Panc1 (cell line): ENCODE measurements around the gene KIAA1217. TPM values are rescaled to one million over a fixed set of nuclear protein-coding genes. Genes with fewer than 3 reads are reported as not detected.

Source experiments
- ATAC-seq: fragments of 200-7000 bp; cut with Tn5 transposase; 2 replicates; pipeline ENCODE4 v1.9.1; 2020; ENCODE audit warnings: mild to moderate bottlenecking, moderate library complexity
- BruUV-seq: library from RNA; stranded (reverse); fragments of 400-500 nt; replicated peaks from 2 replicates; lab custom pipeline; 2021; lab: Mats Ljungman, UMichigan
- CTCF ChIA-PET: fragments of 300-600 bp; sonication (Branson Sonifier 250); formaldehyde crosslinking; loops from one replicate; lab custom pipeline; 2022; ENCODE audit warnings: antibody characterized with exemption; lab: Charles Lee
- POLR2A ChIA-PET: fragments of 300-600 bp; sonication (Branson Sonifier 250); formaldehyde crosslinking; loops from one replicate; lab custom pipeline; 2022; ENCODE audit warnings: antibody characterized with exemption; lab: Charles Lee
- DNase-seq: peaks from one replicate; pipeline ENCODE4 v3.0.0-alpha.2; 2010; ENCODE audit warnings: low read depth, low spot score
- H3K27ac ChIP-seq: 2 replicates; pipeline ENCODE4 v1.5.1; 2011; ENCODE audit warnings: mild to moderate bottlenecking, low read length, inconsistent platforms
- H3K27me3 ChIP-seq: fragments of 200-500 bp; sonication (Bioruptor generic); 2 replicates; pipeline ENCODE4 v1.6.0; 2014; ENCODE audit warnings: low read length, inconsistent platforms; ENCODE audit not compliant: control insufficient read depth, insufficient read depth
- H3K36me3 ChIP-seq: fragments of 200-500 bp; sonication (Bioruptor generic); 2 replicates; pipeline ENCODE4 v1.5.1; 2014; ENCODE audit warnings: inconsistent platforms, mild to moderate bottlenecking, low read length, moderate library complexity; ENCODE audit not compliant: control insufficient read depth, insufficient read depth
- H3K4me1 ChIP-seq: 2 replicates; pipeline ENCODE4 v1.5.1; 2011; ENCODE audit warnings: inconsistent platforms, mild to moderate bottlenecking, low read length, moderate library complexity; ENCODE audit not compliant: control insufficient read depth, insufficient read depth
- H3K4me3 ChIP-seq, 2 experiments: 2 replicates each; pipeline ENCODE4 v1.5.1; 2011 to 2012; ENCODE audit warnings: low read depth in 2 of 2, low read length in 2 of 2, mild to moderate bottlenecking in 2 of 2, inconsistent platforms in 1 of 2, moderate library complexity in 1 of 2
- H3K9me3 ChIP-seq: fragments of 200-500 bp; sonication (Bioruptor generic); 2 replicates; pipeline ENCODE4 v1.5.1; 2014; ENCODE audit warnings: low read depth, mild to moderate bottlenecking, inconsistent platforms, low read length, moderate library complexity; ENCODE audit not compliant: control insufficient read depth, insufficient read depth
- POLR2AphosphoS5 ChIP-seq: IDR thresholded peaks from 2 replicates; pipeline ENCODE4 v1.6.1; 2012; ENCODE audit warnings: mild to moderate bottlenecking, low read depth, low read length, moderate library complexity
- SIN3A ChIP-seq: IDR thresholded peaks from 2 replicates; pipeline ENCODE4 v1.6.1; 2012; ENCODE audit warnings: low read depth, mild to moderate bottlenecking, low read length, moderate library complexity, borderline replicate concordance; ENCODE audit not compliant: insufficient read depth
- TCF7L2 ChIP-seq: IDR thresholded peaks from 2 replicates; pipeline ENCODE4 v1.6.1; 2011; ENCODE audit warnings: mild to moderate bottlenecking, low read depth, low read length, inconsistent platforms
- in situ Hi-C: cut with HindIII; loops from 2 replicates; pipeline ENCODE4 v1.10.0; 2016; ENCODE audit warnings: low sequenced_read_pairs, low pct_unique_long_range_greater_than_20kb
- intact Hi-C: fragments of 100-400 bp; cut with micrococcal nuclease; formaldehyde crosslinking; loops from one replicate; pipeline ENCODE4 v1.10.0; 2022; ENCODE audit not compliant: unreplicated experiment
- total RNA-seq: library from RNA; stranded (reverse); gene quantifications from one replicate; pipeline ENCODE4 v1.2.1, GENCODE V29; 2021; ENCODE audit not compliant: unreplicated experiment
- TF ChIP-seq, protein P1 (sequence below): fragments of 450-650 bp; IDR thresholded peaks from 2 replicates; pipeline ENCODE4 v1.5.1; 2017; ENCODE audit warnings: mild to moderate bottlenecking
- TF ChIP-seq, protein P2 (sequence below), 2 experiments: IDR thresholded peaks; 2 replicates each; pipeline ENCODE4 v1.6.1; 2011 to 2012; ENCODE audit warnings: low read depth in 2 of 2, control low read depth in 1 of 2, low read length in 1 of 2, mild to moderate bottlenecking in 1 of 2, moderate library complexity in 1 of 2; ENCODE audit not compliant: insufficient read depth in 1 of 2

The KIAA1217 gene
- total RNA-seq, 1 experiment from 2014 or later, result 11.6 TPM

GRCh38 chr10:24353319-24353718 is 144.4 kb downstream of the KIAA1217 start:
- Histone ChIP-seq H3K4me3 (no peak overlapping the region), H3K27me3 (no peaks in the 10 kb centered on the region), H3K36me3 (no peaks in the 10 kb centered on the region), H3K27ac (no peak overlapping the region), H3K4me1 (no peaks in the 10 kb centered on the region), H3K9me3 (no peaks in the 10 kb centered on the region)
- no peak for DNase-seq
- no peak for ATAC-seq
- in situ Hi-C loops (no loop called here), intact Hi-C loops (no loop called here)
- POLR2A ChIA-PET, result no interaction called here
- CTCF ChIA-PET, result no interaction called here
- TF ChIP-seq, protein P1, sequence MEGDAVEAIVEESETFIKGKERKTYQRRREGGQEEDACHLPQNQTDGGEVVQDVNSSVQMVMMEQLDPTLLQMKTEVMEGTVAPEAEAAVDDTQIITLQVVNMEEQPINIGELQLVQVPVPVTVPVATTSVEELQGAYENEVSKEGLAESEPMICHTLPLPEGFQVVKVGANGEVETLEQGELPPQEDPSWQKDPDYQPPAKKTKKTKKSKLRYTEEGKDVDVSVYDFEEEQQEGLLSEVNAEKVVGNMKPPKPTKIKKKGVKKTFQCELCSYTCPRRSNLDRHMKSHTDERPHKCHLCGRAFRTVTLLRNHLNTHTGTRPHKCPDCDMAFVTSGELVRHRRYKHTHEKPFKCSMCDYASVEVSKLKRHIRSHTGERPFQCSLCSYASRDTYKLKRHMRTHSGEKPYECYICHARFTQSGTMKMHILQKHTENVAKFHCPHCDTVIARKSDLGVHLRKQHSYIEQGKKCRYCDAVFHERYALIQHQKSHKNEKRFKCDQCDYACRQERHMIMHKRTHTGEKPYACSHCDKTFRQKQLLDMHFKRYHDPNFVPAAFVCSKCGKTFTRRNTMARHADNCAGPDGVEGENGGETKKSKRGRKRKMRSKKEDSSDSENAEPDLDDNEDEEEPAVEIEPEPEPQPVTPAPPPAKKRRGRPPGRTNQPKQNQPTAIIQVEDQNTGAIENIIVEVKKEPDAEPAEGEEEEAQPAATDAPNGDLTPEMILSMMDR, result no peak
- TF ChIP-seq SIN3A, result no peak
- TF ChIP-seq POLR2AphosphoS5, result no peak
- TF ChIP-seq TCF7L2, result no peak
- TF ChIP-seq, protein P2, sequence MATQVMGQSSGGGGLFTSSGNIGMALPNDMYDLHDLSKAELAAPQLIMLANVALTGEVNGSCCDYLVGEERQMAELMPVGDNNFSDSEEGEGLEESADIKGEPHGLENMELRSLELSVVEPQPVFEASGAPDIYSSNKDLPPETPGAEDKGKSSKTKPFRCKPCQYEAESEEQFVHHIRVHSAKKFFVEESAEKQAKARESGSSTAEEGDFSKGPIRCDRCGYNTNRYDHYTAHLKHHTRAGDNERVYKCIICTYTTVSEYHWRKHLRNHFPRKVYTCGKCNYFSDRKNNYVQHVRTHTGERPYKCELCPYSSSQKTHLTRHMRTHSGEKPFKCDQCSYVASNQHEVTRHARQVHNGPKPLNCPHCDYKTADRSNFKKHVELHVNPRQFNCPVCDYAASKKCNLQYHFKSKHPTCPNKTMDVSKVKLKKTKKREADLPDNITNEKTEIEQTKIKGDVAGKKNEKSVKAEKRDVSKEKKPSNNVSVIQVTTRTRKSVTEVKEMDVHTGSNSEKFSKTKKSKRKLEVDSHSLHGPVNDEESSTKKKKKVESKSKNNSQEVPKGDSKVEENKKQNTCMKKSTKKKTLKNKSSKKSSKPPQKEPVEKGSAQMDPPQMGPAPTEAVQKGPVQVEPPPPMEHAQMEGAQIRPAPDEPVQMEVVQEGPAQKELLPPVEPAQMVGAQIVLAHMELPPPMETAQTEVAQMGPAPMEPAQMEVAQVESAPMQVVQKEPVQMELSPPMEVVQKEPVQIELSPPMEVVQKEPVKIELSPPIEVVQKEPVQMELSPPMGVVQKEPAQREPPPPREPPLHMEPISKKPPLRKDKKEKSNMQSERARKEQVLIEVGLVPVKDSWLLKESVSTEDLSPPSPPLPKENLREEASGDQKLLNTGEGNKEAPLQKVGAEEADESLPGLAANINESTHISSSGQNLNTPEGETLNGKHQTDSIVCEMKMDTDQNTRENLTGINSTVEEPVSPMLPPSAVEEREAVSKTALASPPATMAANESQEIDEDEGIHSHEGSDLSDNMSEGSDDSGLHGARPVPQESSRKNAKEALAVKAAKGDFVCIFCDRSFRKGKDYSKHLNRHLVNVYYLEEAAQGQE (IDR thresholded peaks at IDR 0.05; ENCODE audit: insufficient read depth in 1 of 2, low read depth in 2 of 2, low read length in 1 of 2), result no peak
- BruUV-seq, result no TSS peak

DNA sequence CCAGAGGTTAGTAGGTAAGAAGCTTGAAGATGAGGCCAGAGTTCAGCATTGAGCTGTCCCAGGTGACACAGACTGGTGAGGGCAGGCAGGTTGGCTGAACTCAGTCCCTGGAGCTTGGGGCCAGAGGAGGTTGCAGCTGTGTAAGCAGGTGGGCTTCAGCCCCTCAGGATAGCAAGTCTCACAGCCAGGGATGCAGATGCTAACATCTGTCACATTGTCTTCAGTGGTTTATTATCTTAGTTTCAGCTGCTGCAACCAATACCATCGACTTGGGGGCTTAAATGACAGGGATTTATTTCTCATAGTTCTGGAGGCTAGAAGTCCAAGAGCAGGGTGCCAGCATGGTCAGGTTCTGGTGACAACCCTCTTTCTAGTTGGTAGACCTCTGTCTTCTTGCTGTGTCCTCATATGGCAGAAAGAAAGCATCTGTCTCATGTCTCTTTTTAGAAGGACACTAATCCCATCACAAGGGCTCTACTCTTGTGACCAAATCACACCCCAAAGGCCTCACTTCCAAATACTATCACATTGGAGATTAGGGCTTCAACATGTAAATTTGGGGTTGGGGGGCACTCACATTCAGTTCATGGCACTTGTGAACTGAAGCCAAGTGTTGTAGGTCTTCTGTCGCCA is 146.2 kb downstream of the KIAA1217 start:
- no peak for TF ChIP-seq SIN3A
- TF ChIP-seq, protein P1, result no peak
- TF ChIP-seq, protein P2 (IDR thresholded peaks at IDR 0.05; ENCODE audit: insufficient read depth in 1 of 2, low read depth in 2 of 2, low read length in 1 of 2), result no peak
- TF ChIP-seq POLR2AphosphoS5, result no peak
- no peak for TF ChIP-seq TCF7L2
- no peaks in the 10 kb centered on the region for H3K4me1 ChIP-seq
- H3K9me3 ChIP-seq, result no peaks in the 10 kb centered on the region
- ATAC-seq (no peak), DNase-seq (no peak)
- no peak overlapping the region for H3K4me3 ChIP-seq
- no TSS peak for BruUV-seq
- intact Hi-C loops (no loop called here), in situ Hi-C loops (no loop called here)
- POLR2A ChIA-PET, result no interaction called here
- H3K27ac ChIP-seq, result no peak overlapping the region
- H3K27me3 ChIP-seq, result no peaks in the 10 kb centered on the region
- CTCF ChIA-PET, result no interaction called here
- no peaks in the 10 kb centered on the region for H3K36me3 ChIP-seq
